ENCODE measurements around the gene TIMM29. TPM values are rescaled to one million over a fixed set of nuclear protein-coding genes. Genes with fewer than 3 reads are reported as not detected.
A peak's percentile ranks its signal among the peaks of the same experiment; 100 is the strongest.

Gene TIMM29
- total and polyA plus RNA-seq, 2 of the 13 experiments (the other 11 are each of a cell fraction or from before 2014, with no cell fraction given): 7.1 to 33.8 TPM

DNA sequence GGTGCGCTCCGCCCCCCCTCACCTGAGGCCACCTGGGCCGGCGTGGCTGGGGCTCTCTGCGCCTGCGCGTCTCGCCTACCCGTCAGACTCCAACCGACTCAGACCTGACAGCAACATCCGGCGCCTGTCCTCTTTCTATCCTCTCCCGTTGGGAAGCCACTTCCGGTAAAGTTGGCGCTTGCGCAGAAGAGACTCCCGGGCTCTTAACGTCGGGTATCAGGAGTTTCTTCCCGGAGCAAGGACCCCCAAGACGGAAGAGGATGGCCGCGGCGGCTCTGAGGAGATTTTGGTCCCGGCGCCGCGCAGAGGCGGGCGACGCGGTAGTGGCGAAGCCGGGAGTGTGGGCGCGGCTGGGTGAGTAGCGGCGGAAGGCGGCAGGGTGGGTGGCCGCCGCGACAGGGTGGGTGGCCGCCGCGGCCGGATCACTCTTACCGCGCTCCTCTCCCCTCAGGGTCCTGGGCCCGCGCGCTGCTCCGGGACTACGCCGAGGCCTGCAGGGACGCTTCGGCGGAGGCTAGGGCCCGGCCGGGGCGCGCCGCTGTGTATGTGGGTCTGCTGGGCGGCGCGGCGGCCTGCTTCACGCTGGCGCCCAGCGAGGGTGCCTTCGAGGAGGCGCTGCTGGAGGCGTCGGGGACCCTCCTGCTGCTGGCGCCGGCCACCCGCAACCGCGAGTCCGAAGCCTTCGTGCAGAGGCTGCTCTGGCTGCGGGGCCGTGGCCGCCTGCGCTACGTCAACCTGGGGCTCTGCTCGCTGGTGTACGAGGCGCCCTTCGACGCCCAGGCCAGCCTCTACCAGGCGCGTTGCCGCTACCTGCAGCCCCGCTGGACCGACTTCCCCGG is at the start of gene TIMM29, which contains the start of gene YIPF2 (continued):
- TF ChIP-seq POGZ (CRISPR knock-in tag; IDR thresholded peaks at IDR 0.05): peak; percentile 80
- TF ChIP-seq ZNF382 (CRISPR knock-in tag; IDR thresholded peaks at IDR 0.05; ENCODE audit: borderline replicate concordance): no peak
- TF ChIP-seq ZNF569 (CRISPR knock-in tag; IDR thresholded peaks at IDR 0.05; ENCODE audit: borderline replicate concordance): no peak
- peak; percentile 79 for TF ChIP-seq SRF (IDR thresholded peaks at IDR 0.05; ENCODE audit: low read depth, low read length)
- no peak for TF ChIP-seq ZNF329 (CRISPR knock-in tag; IDR thresholded peaks at IDR 0.05; ENCODE audit: low read depth)
- TF ChIP-seq RFX3 (CRISPR knock-in tag; IDR thresholded peaks at IDR 0.05): no peak
- TF ChIP-seq FOXM1 (CRISPR knock-in tag; IDR thresholded peaks at IDR 0.05): no peak
- TF ChIP-seq, protein P1, sequence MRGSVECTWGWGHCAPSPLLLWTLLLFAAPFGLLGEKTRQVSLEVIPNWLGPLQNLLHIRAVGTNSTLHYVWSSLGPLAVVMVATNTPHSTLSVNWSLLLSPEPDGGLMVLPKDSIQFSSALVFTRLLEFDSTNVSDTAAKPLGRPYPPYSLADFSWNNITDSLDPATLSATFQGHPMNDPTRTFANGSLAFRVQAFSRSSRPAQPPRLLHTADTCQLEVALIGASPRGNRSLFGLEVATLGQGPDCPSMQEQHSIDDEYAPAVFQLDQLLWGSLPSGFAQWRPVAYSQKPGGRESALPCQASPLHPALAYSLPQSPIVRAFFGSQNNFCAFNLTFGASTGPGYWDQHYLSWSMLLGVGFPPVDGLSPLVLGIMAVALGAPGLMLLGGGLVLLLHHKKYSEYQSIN (CRISPR knock-in tag; IDR thresholded peaks at IDR 0.05; ENCODE audit: borderline replicate concordance): no peak
- 0 out of 2 replicates have a peak, but pooled peaks have one; percentile 50 for TF ChIP-seq GTF3A (CRISPR knock-in tag; conservative IDR thresholded peaks at IDR 0.05)
- TF ChIP-seq ZNF883 (CRISPR knock-in tag; IDR thresholded peaks at IDR 0.05; ENCODE audit: not compliant biosample characterization): no peak
- peak; percentile 53; the same call in 1 of the 2 replicates for TF ChIP-seq ZNF776 (CRISPR knock-in tag; IDR thresholded peaks at IDR 0.05)
- peak; percentile 76 for TF ChIP-seq CREB1 (IDR thresholded peaks at IDR 0.05)
- TF ChIP-seq CREB1 (CRISPR knock-in tag; IDR thresholded peaks at IDR 0.05): peak; percentile 79
- TF ChIP-seq, protein P2, sequence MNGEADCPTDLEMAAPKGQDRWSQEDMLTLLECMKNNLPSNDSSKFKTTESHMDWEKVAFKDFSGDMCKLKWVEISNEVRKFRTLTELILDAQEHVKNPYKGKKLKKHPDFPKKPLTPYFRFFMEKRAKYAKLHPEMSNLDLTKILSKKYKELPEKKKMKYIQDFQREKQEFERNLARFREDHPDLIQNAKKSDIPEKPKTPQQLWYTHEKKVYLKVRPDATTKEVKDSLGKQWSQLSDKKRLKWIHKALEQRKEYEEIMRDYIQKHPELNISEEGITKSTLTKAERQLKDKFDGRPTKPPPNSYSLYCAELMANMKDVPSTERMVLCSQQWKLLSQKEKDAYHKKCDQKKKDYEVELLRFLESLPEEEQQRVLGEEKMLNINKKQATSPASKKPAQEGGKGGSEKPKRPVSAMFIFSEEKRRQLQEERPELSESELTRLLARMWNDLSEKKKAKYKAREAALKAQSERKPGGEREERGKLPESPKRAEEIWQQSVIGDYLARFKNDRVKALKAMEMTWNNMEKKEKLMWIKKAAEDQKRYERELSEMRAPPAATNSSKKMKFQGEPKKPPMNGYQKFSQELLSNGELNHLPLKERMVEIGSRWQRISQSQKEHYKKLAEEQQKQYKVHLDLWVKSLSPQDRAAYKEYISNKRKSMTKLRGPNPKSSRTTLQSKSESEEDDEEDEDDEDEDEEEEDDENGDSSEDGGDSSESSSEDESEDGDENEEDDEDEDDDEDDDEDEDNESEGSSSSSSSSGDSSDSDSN (CRISPR knock-in tag; IDR thresholded peaks at IDR 0.05): peak; percentile 85; the same call in 1 of the 2 replicates
- TF ChIP-seq ZNF670 (CRISPR knock-in tag; IDR thresholded peaks at IDR 0.05; ENCODE audit: borderline replicate concordance): no peak
- peak; percentile 42; the same call in 1 of the 2 replicates for TF ChIP-seq ZC3H13 (CRISPR knock-in tag; IDR thresholded peaks at IDR 0.05)
- TF ChIP-seq ZC3H4 (CRISPR knock-in tag; IDR thresholded peaks at IDR 0.05; ENCODE audit: borderline replicate concordance): no peak
- TF ChIP-seq ZBTB8A (CRISPR knock-in tag; IDR thresholded peaks at IDR 0.05; ENCODE audit: borderline replicate concordance, low read depth): peak; percentile 69; the same call in 1 of the 2 replicates
- TF ChIP-seq HES4 (CRISPR knock-in tag; IDR thresholded peaks at IDR 0.05; ENCODE audit: borderline replicate concordance): no peak
- 0 out of 2 replicates have a peak, but pooled peaks have one; percentile 57 for TF ChIP-seq NFATC3 (CRISPR knock-in tag; IDR thresholded peaks at IDR 0.05)
- peak; percentile 76; the same call in 1 of the 2 replicates for TF ChIP-seq DNMT3B (CRISPR knock-in tag; conservative IDR thresholded peaks at IDR 0.05)
- TF ChIP-seq U2AF2 (IDR thresholded peaks at IDR 0.05; ENCODE audit: low read depth, low read length): no peak
- TF ChIP-seq, protein P3, sequence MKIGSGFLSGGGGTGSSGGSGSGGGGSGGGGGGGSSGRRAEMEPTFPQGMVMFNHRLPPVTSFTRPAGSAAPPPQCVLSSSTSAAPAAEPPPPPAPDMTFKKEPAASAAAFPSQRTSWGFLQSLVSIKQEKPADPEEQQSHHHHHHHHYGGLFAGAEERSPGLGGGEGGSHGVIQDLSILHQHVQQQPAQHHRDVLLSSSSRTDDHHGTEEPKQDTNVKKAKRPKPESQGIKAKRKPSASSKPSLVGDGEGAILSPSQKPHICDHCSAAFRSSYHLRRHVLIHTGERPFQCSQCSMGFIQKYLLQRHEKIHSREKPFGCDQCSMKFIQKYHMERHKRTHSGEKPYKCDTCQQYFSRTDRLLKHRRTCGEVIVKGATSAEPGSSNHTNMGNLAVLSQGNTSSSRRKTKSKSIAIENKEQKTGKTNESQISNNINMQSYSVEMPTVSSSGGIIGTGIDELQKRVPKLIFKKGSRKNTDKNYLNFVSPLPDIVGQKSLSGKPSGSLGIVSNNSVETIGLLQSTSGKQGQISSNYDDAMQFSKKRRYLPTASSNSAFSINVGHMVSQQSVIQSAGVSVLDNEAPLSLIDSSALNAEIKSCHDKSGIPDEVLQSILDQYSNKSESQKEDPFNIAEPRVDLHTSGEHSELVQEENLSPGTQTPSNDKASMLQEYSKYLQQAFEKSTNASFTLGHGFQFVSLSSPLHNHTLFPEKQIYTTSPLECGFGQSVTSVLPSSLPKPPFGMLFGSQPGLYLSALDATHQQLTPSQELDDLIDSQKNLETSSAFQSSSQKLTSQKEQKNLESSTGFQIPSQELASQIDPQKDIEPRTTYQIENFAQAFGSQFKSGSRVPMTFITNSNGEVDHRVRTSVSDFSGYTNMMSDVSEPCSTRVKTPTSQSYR (CRISPR knock-in tag; IDR thresholded peaks at IDR 0.05; ENCODE audit: borderline replicate concordance): no peak; the same call in 1 of the 2 replicates
- peak; percentile 58; the same call in 1 of the 2 replicates for TF ChIP-seq GATAD2A (CRISPR knock-in tag; IDR thresholded peaks at IDR 0.05)
- TF ChIP-seq ATF1 (CRISPR knock-in tag; IDR thresholded peaks at IDR 0.05): peak; percentile 43; the same call in 1 of the 2 replicates

Measured in HepG2 (cell line).